NT2/D1 (cell line): ENCODE measurements around the gene RAB40B.

ENCODE experiments used
- DNase-seq: peaks from one replicate; pipeline ENCODE4 v3.0.0-alpha.2; 2011; ENCODE audit warnings: low read depth, low spot score
- H3K27me3 ChIP-seq: 2 replicates; pipeline ENCODE4 v1.6.0; 2011; ENCODE audit warnings: mild to moderate bottlenecking; ENCODE audit not compliant: insufficient read length, insufficient read depth
- H3K36me3 ChIP-seq: 2 replicates; pipeline ENCODE4 v1.6.1; 2011; ENCODE audit warnings: mild to moderate bottlenecking, low read length, mixed read lengths; ENCODE audit not compliant: insufficient read depth, insufficient read length
- H3K4me1 ChIP-seq: 2 replicates; pipeline ENCODE4 v1.5.1; 2011; ENCODE audit not compliant: insufficient read depth, insufficient read length
- H3K4me3 ChIP-seq: 2 replicates; pipeline ENCODE4 v1.5.1; 2011; ENCODE audit warnings: low read depth; ENCODE audit not compliant: insufficient read length
- H3K9ac ChIP-seq: 2 replicates; pipeline ENCODE4 v1.6.0; 2011; ENCODE audit warnings: low read depth; ENCODE audit not compliant: insufficient read length
- H3K9me3 ChIP-seq: 2 replicates; pipeline ENCODE4 v1.5.1; 2011; ENCODE audit warnings: mild to moderate bottlenecking, low read length; ENCODE audit not compliant: insufficient read depth
- SUZ12 ChIP-seq: IDR thresholded peaks from 2 replicates; pipeline ENCODE4 v1.6.1; 2011; ENCODE audit not compliant: insufficient read length, insufficient read depth; ENCODE audit errors: extremely low read depth
- YY1 ChIP-seq: IDR thresholded peaks from 2 replicates; pipeline ENCODE4 v1.6.1; 2011; ENCODE audit not compliant: insufficient read length, insufficient read depth
- ZNF274 ChIP-seq: IDR thresholded peaks from 2 replicates; pipeline ENCODE4 v1.6.1; 2011; ENCODE audit warnings: mild to moderate bottlenecking, low read depth, low read length

RAB40B gene

GRCh38 chr17:82608816-82609215 lies 89.7 kb downstream of the RAB40B start:
- peaks cover 60% of the 10 kb centered on the region for H3K36me3 ChIP-seq
- no peaks in the 10 kb centered on the region for H3K27me3 ChIP-seq
- no peak overlapping the region for H3K9ac ChIP-seq
- H3K4me3 ChIP-seq, result no peak overlapping the region
- peaks cover 11% of the 10 kb centered on the region for H3K4me1 ChIP-seq
- H3K9me3 ChIP-seq, result no peaks in the 10 kb centered on the region
- no peak for TF ChIP-seq ZNF274
- TF ChIP-seq SUZ12, result no peak
- no peak for TF ChIP-seq YY1
- DNase-seq, result no peak

- no peak overlapping the region for H3K4me3 ChIP-seq
- H3K27me3 ChIP-seq, result no peaks in the 10 kb centered on the region
- H3K9ac ChIP-seq, result no peak overlapping the region
- TF ChIP-seq YY1, result no peak
- TF ChIP-seq SUZ12, result no peak
- no peak for TF ChIP-seq ZNF274
- H3K4me1 ChIP-seq, result peaks cover 10% of the 10 kb centered on the region
- no peaks in the 10 kb centered on the region for H3K9me3 ChIP-seq
- no peak for DNase-seq
- peaks cover 74% of the 10 kb centered on the region for H3K36me3 ChIP-seq
Observed at GRCh38 chr17:82605939-82606600, 92.4 kb downstream of the RAB40B start.
